GM12892 (cell line): ENCODE results near the gene POC5.

Source experiments
- POLR2AphosphoS5 ChIP-seq: IDR thresholded peaks from 2 replicates; pipeline ENCODE4 v1.6.1; 2011; ENCODE audit warnings: low read depth, low read length, control low read depth
- TAF1 ChIP-seq: IDR thresholded peaks from 2 replicates; pipeline ENCODE4 v1.6.1; 2011; ENCODE audit warnings: low read depth, mild to moderate bottlenecking, control low read depth, low read length, borderline replicate concordance

- TF ChIP-seq POLR2AphosphoS5 = no peak
- TF ChIP-seq TAF1 = no peak
These were observed 68.5 kb downstream of the POC5 start for GRCh38 chr5:75648712-75649111.
